CD4-positive, alpha-beta memory T cell (primary cell): ENCODE measurements around the gene LCP1. TPM values are rescaled to one million over a fixed set of nuclear protein-coding genes. Genes with fewer than 3 reads are reported as not detected.

Experiments
- CTCF ChIA-PET: fragments of 350-600 bp; sonication (Branson Sonifier 250); formaldehyde crosslinking; loops from one replicate; lab custom pipeline; 2021; ENCODE audit warnings: inconsistent platforms; ENCODE audit not compliant: partially characterized antibody; lab: Charles Lee
- POLR2A ChIA-PET: fragments of 350-600 bp; sonication (Branson Sonifier 250); formaldehyde crosslinking; loops from one replicate; lab custom pipeline; 2021; ENCODE audit not compliant: partially characterized antibody; lab: Charles Lee
- DNase-seq, 5 donors: peaks; one replicate each; pipeline versions ENCODE4 v3.0.0 to v3.0.0-alpha.2; 2020 to 2022; ENCODE audit warnings: mixed read lengths in 1 of 5
- H3K27ac ChIP-seq: one replicate; pipeline ENCODE4 v1.7.0; 2013; ENCODE audit warnings: low read depth, low read length
- H3K27me3 ChIP-seq: 2 replicates; pipeline ENCODE4 v1.7.0; 2013; ENCODE audit warnings: mild to moderate bottlenecking, low read length, moderate library complexity; ENCODE audit not compliant: insufficient read depth
- H3K36me3 ChIP-seq: 2 replicates; pipeline ENCODE4 v1.7.0; 2013; ENCODE audit warnings: mild to moderate bottlenecking, low read length, moderate library complexity; ENCODE audit not compliant: insufficient read depth
- H3K4me1 ChIP-seq: 2 replicates; pipeline ENCODE4 v1.7.0; 2013; ENCODE audit warnings: mild to moderate bottlenecking, low read length, moderate library complexity; ENCODE audit not compliant: insufficient read depth
- H3K4me3 ChIP-seq, 2 donors: one replicate each; pipeline ENCODE4 v1.7.0; 2013; ENCODE audit warnings: low read length in 2 of 2, mild to moderate bottlenecking in 1 of 2
- H3K9me3 ChIP-seq, 2 donors: one replicate each; pipeline ENCODE4 v1.7.0; 2013; ENCODE audit warnings: low read length in 2 of 2, control low read depth in 1 of 2; ENCODE audit not compliant: control insufficient read depth in 1 of 2
- H3K27ac Mint-ChIP-seq, 7 donors: one replicate each; pipeline ENCODE4 v1.8.0; 2020 to 2021; ENCODE audit warnings: mixed read lengths in 7 of 7, mild to moderate bottlenecking in 6 of 7, inconsistent platforms in 3 of 7, moderate library complexity in 3 of 7
- H3K27me3 Mint-ChIP-seq, 2 donors: one replicate each; pipeline ENCODE4 v1.8.0; 2020 to 2021; ENCODE audit warnings: mixed read lengths in 2 of 2
- H3K36me3 Mint-ChIP-seq, 2 donors: one replicate each; pipeline ENCODE4 v1.8.0; 2020 to 2021; ENCODE audit warnings: mixed read lengths in 2 of 2, inconsistent platforms in 1 of 2, mild to moderate bottlenecking in 1 of 2
- H3K4me1 Mint-ChIP-seq, 4 donors: one replicate each; pipeline ENCODE4 v1.8.0; 2020 to 2021; ENCODE audit warnings: mixed read lengths in 4 of 4, mild to moderate bottlenecking in 1 of 4
- H3K4me3 Mint-ChIP-seq, 8 donors: one replicate each; pipeline ENCODE4 v1.8.0; 2020 to 2021; ENCODE audit warnings: mixed read lengths in 8 of 8, mild to moderate bottlenecking in 7 of 8, moderate library complexity in 6 of 8, inconsistent platforms in 3 of 8
- H3K9me3 Mint-ChIP-seq, 8 donors: one replicate each; pipeline ENCODE4 v1.8.0; 2020 to 2021; ENCODE audit warnings: mixed read lengths in 8 of 8, mild to moderate bottlenecking in 5 of 8, inconsistent platforms in 3 of 8, moderate library complexity in 1 of 8
- intact Hi-C: fragments of 100-400 bp; cut with micrococcal nuclease; formaldehyde crosslinking; loops from one replicate; pipeline ENCODE4 v1.15.1; 2023
- polyA plus RNA-seq, 2 donors: library from polyadenylated mRNA; unstranded; fragments of 300-500 nt; fragmentation: Illumina TruSeq; gene quantifications; one replicate each; pipeline ENCODE4 v1.2.3, GENCODE V29; 2021
- total RNA-seq, 2 experiments: library from RNA; stranded (reverse); gene quantifications; one replicate each; pipeline ENCODE4 v1.2.3, GENCODE V29; 2021

The LCP1 gene
- total and polyA plus RNA-seq, 4 experiments from 2014 or later, result 466 to 1,658 (median 833) TPM

GRCh38 chr13:46149272-46150133 lies 32.5 kb downstream of the LCP1 start:
- intact Hi-C loops, result loop anchor here (5.0 kb wide), 2 partner anchors 33 to 173 kb away; partner anchors contain the start of gene LCP1
- no peak for DNase-seq
- H3K9me3 ChIP-seq, result no peaks in the 10 kb centered on the region
- Mint-ChIP-seq H3K4me1 (peaks cover 25 to 40% (median 29%) of the 10 kb centered on the region in 4 donors), H3K27ac (peak overlapping the region; percentile 15 to 96 (median 81)), H3K27me3 (no peaks in the 10 kb centered on the region), H3K9me3 (no peaks in the 10 kb centered on the region), H3K36me3 (peaks cover 77 to 88% of the 10 kb centered on the region in 2 donors), H3K4me3 (no peak overlapping the region)
- ChIA-PET POLR2A (interaction anchor here (0.6 to 2.8 kb wide), 5 partner anchors 10 to 36 kb away, joined by 3 to 9 read pairs (median 3); no protein-coding TSS in a partner anchor), CTCF (interaction anchor here (1.2 to 2.9 kb wide), 7 partner anchors 9 to 172 kb away, joined by 3 to 19 read pairs (median 5); no protein-coding TSS in a partner anchor)
- H3K4me3 ChIP-seq, result no peak overlapping the region
- H3K27ac ChIP-seq, result peak overlapping the region; percentile 8
- H3K36me3 ChIP-seq, result peaks cover 88% of the 10 kb centered on the region
- H3K27me3 ChIP-seq, result no peaks in the 10 kb centered on the region
- H3K4me1 ChIP-seq, result peaks cover 12% of the 10 kb centered on the region

GRCh38 chr13:46146898-46147297 lies 35.1 kb downstream of the LCP1 start:
- no peak overlapping the region for H3K4me3 ChIP-seq
- no peak for DNase-seq
- Mint-ChIP-seq H3K4me3 (no peak overlapping the region), H3K36me3 (peaks cover 72 to 88% of the 10 kb centered on the region in 2 donors), H3K4me1 (peaks cover 22 to 36% (median 27%) of the 10 kb centered on the region in 4 donors), H3K27ac (peak overlapping the region in 4 of 7 donors; percentile 42 to 64 (median 53)), H3K27me3 (no peaks in the 10 kb centered on the region), H3K9me3 (no peaks in the 10 kb centered on the region)
- intact Hi-C loops, result loop anchor here (5.0 kb wide), 2 partner anchors 35 to 175 kb away; partner anchors contain the start of gene LCP1
- peaks cover 7% of the 10 kb centered on the region for H3K4me1 ChIP-seq
- POLR2A ChIA-PET, result no interaction called here
- H3K36me3 ChIP-seq, result peaks cover 84% of the 10 kb centered on the region
- CTCF ChIA-PET, result no interaction called here
- no peak overlapping the region for H3K27ac ChIP-seq
- H3K27me3 ChIP-seq, result no peaks in the 10 kb centered on the region
- H3K9me3 ChIP-seq, result no peaks in the 10 kb centered on the region

GRCh38 chr13:46145950-46146349 lies 36.0 kb downstream of the LCP1 start:
- H3K4me1 Mint-ChIP-seq, result peaks cover 19 to 41% (median 28%) of the 10 kb centered on the region in 4 donors
- H3K27me3 ChIP-seq, result no peaks in the 10 kb centered on the region
- H3K36me3 Mint-ChIP-seq, result peaks cover 71 to 87% of the 10 kb centered on the region in 2 donors
- H3K36me3 ChIP-seq, result peaks cover 83% of the 10 kb centered on the region
- peaks cover 6% of the 10 kb centered on the region for H3K4me1 ChIP-seq
- H3K27ac Mint-ChIP-seq, result no peak overlapping the region
- H3K9me3 ChIP-seq, result no peaks in the 10 kb centered on the region
- H3K27ac ChIP-seq, result no peak overlapping the region
- intact Hi-C loops, result loop anchor here (5.0 kb wide), 2 partner anchors 36 to 176 kb away; partner anchors contain the start of gene LCP1
- POLR2A ChIA-PET, result no interaction called here
- H3K4me3 Mint-ChIP-seq, result no peak overlapping the region
- H3K27me3 Mint-ChIP-seq, result no peaks in the 10 kb centered on the region
- CTCF ChIA-PET, result interaction anchor here (1.2 kb wide), 1 partner anchor 144 kb away, joined by 5 read pairs; no protein-coding TSS in a partner anchor
- DNase-seq, result no peak
- no peaks in the 10 kb centered on the region for H3K9me3 Mint-ChIP-seq
- no peak overlapping the region for H3K4me3 ChIP-seq

- H3K36me3 ChIP-seq, result peaks cover 82% of the 10 kb centered on the region
- no peak overlapping the region for H3K4me3 Mint-ChIP-seq
- H3K4me3 ChIP-seq, result no peak overlapping the region
- peaks cover 6% of the 10 kb centered on the region for H3K4me1 ChIP-seq
- ChIA-PET CTCF (interaction anchor here (1.2 to 2.9 kb wide), 4 partner anchors 15 to 177 kb away, joined by 5 to 15 read pairs (median 8); no protein-coding TSS in a partner anchor), POLR2A (no interaction called here)
- H3K4me1 Mint-ChIP-seq, result peaks cover 15 to 37% (median 25%) of the 10 kb centered on the region in 4 donors
- H3K9me3 ChIP-seq, result no peaks in the 10 kb centered on the region
- no peaks in the 10 kb centered on the region for H3K9me3 Mint-ChIP-seq
- intact Hi-C loops, result loop anchor here (5.0 kb wide), 2 partner anchors 37 to 177 kb away; partner anchors contain the start of gene LCP1
- H3K27me3 ChIP-seq, result no peaks in the 10 kb centered on the region
- H3K27me3 Mint-ChIP-seq, result no peaks in the 10 kb centered on the region
- DNase-seq, result no peak
- H3K27ac ChIP-seq, result no peak overlapping the region
- H3K27ac Mint-ChIP-seq, result peak overlapping the region in 5 of 7 donors; percentile 5 to 85 (median 61)
- H3K36me3 Mint-ChIP-seq, result peaks cover 68 to 87% of the 10 kb centered on the region in 2 donors
Observed at GRCh38 chr13:46145135-46145534, 36.8 kb downstream of the LCP1 start.

- Histone ChIP-seq H3K9me3 (no peaks in the 10 kb centered on the region), H3K4me3 (no peak overlapping the region), H3K36me3 (peaks cover 80% of the 10 kb centered on the region), H3K27ac (no peak overlapping the region), H3K4me1 (peaks cover 6% of the 10 kb centered on the region), H3K27me3 (no peaks in the 10 kb centered on the region)
- intact Hi-C loops, result no loop called here
- no peaks in the 10 kb centered on the region for H3K27me3 Mint-ChIP-seq
- DNase-seq, result no peak
- CTCF ChIA-PET, result interaction anchor here (0.9 to 2.9 kb wide), 4 partner anchors 11 to 179 kb away, joined by 4 to 16 read pairs (median 10); no protein-coding TSS in a partner anchor
- POLR2A ChIA-PET, result interaction anchor here (0.9 to 1.6 kb wide), 3 partner anchors 16 to 34 kb away, joined by 3 to 4 read pairs (median 3); no protein-coding TSS in a partner anchor
- peak overlapping the region; percentile 57 to 91 (median 73) for H3K27ac Mint-ChIP-seq
- peaks cover 14 to 34% (median 21%) of the 10 kb centered on the region in 4 donors for H3K4me1 Mint-ChIP-seq
- peak overlapping the region in 1 of 8 donors; percentile 9 for H3K4me3 Mint-ChIP-seq
- no peaks in the 10 kb centered on the region for H3K9me3 Mint-ChIP-seq
- H3K36me3 Mint-ChIP-seq, result peaks cover 69 to 86% of the 10 kb centered on the region in 2 donors
Observed at GRCh38 chr13:46143184-46143701, 38.7 kb downstream of the LCP1 start.

- no peaks in the 10 kb centered on the region for H3K27me3 ChIP-seq
- H3K27me3 Mint-ChIP-seq, result no peaks in the 10 kb centered on the region
- H3K36me3 ChIP-seq, result peaks cover 80% of the 10 kb centered on the region
- H3K27ac Mint-ChIP-seq, result peak overlapping the region in 4 of 7 donors; percentile 7 to 91 (median 66)
- no peaks in the 10 kb centered on the region for H3K9me3 Mint-ChIP-seq
- DNase-seq, result no peak
- no peak overlapping the region for H3K4me3 ChIP-seq
- peaks cover 69 to 86% of the 10 kb centered on the region in 2 donors for H3K36me3 Mint-ChIP-seq
- ChIA-PET CTCF (interaction anchor here (0.9 to 2.9 kb wide), 5 partner anchors 12 to 180 kb away, joined by 4 to 16 read pairs (median 5); no protein-coding TSS in a partner anchor), POLR2A (interaction anchor here (0.9 to 1.6 kb wide), 3 partner anchors 17 to 34 kb away, joined by 3 to 4 read pairs (median 3); no protein-coding TSS in a partner anchor)
- no peak overlapping the region for H3K27ac ChIP-seq
- intact Hi-C loops, result no loop called here
- peaks cover 6% of the 10 kb centered on the region for H3K4me1 ChIP-seq
- no peaks in the 10 kb centered on the region for H3K9me3 ChIP-seq
- H3K4me1 Mint-ChIP-seq, result peaks cover 15 to 39% (median 22%) of the 10 kb centered on the region in 4 donors
- no peak overlapping the region for H3K4me3 Mint-ChIP-seq
Observed at GRCh38 chr13:46142776-46143175, 39.2 kb downstream of the LCP1 start.
